LoVo (cell line): ENCODE data around the gene CD19.
"Not testable (repeated sequence)": the region's sequence is repeated elsewhere in the genome, so short reads cannot be mapped to it uniquely, and the experiment has no call there.

Source experiments
- DNase-seq: peaks from one replicate; pipeline ENCODE4 v3.0.0-alpha.2; 2016; ENCODE audit warnings: low spot score

CD19 gene

GRCh38 chr16:28931801-28932225, at the start of gene CD19:
CD19 (plus strand) TSS chr16:28931971; CDS start chr16:28932001, 30 bp downstream.
- DNase-seq: no peak

GRCh38 chr16:28882551-28883160, 49.1 kb upstream of the CD19 start:
- DNase-seq: no peak

GRCh38 chr16:28883221-28883996, 48.4 kb upstream of the CD19 start:
- no peak for DNase-seq

GRCh38 chr16:28884045-28884444, 47.7 kb upstream of the CD19 start:
- no peak for DNase-seq

- DNase-seq: no peak
Measured at GRCh38 chr16:28886945-28887344, 44.8 kb upstream of the CD19 start.

- DNase-seq: not testable (repeated sequence)
Measured at GRCh38 chr16:28890355-28890754, 41.4 kb upstream of the CD19 start.

GRCh38 chr16:28891964-28892890, 39.5 kb upstream of the CD19 start:
- no peak for DNase-seq

- no peak for DNase-seq
Measured at GRCh38 chr16:28893291-28893690, 38.5 kb upstream of the CD19 start.

- no peak for DNase-seq
Measured at GRCh38 chr16:28895609-28896008, 36.2 kb upstream of the CD19 start.

- DNase-seq: no peak
Measured at GRCh38 chr16:28897826-28898225, 33.9 kb upstream of the CD19 start.

- DNase-seq: no peak
Measured at GRCh38 chr16:28898266-28898665, 33.5 kb upstream of the CD19 start.

GRCh38 chr16:28898942-28899341, 32.8 kb upstream of the CD19 start:
- no peak for DNase-seq

GRCh38 chr16:28899882-28900590, 31.7 kb upstream of the CD19 start:
- DNase-seq: no peak

GRCh38 chr16:28900601-28901000, 31.2 kb upstream of the CD19 start:
- DNase-seq: no peak

GRCh38 chr16:28901862-28902261, 29.9 kb upstream of the CD19 start:
- no peak for DNase-seq

- no peak for DNase-seq
Measured at GRCh38 chr16:28902909-28903308, 28.9 kb upstream of the CD19 start.

- no peak for DNase-seq
Measured at GRCh38 chr16:28903344-28904042, 28.3 kb upstream of the CD19 start.

- no peak for DNase-seq
Measured at GRCh38 chr16:28904363-28904762, 27.4 kb upstream of the CD19 start.

- no peak for DNase-seq
Measured at GRCh38 chr16:28904828-28905227, 26.9 kb upstream of the CD19 start.

- no peak for DNase-seq
Measured at GRCh38 chr16:28905229-28905754, 26.5 kb upstream of the CD19 start.

- no peak for DNase-seq
Measured at GRCh38 chr16:28905800-28906372, 25.9 kb upstream of the CD19 start.
